ENCODE data around the gene FNTB.

DNA sequence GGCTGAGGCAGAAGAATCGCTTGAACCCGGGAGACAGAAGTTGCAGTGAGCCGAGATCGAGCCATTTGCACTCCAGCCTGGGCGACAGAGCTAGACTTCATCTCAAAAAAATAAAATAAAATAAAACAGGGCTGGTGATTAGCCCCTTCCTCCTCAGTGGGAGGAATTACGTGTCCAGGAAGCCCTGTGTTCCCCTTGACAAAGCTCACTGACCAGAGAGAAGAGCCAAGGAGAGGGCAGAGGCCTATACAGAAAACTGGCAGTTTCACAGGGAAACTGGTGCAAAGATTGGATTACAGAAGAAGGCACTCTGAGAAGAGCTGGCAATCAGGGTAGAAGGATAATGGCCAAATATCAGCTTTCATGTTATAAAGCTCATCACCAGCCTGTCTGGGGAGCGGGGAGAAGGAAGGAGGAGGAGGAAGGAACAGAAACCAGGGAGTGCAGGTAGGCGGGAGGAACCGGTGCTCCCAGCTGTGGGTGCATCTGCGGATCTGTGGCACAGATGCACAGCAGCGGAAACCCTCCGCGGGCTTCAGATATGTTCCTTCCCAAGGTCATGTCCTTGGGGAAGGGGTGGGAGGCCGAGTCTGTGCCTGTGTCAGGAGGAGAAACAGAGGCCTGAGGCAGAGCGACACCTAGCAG, 21.2 kb upstream of the FNTB start:
- TF ChIP-seq ZKSCAN8 (CRISPR knock-in tag; IDR thresholded peaks at IDR 0.05) (no peak), ZNF217 (CRISPR knock-in tag; IDR thresholded peaks at IDR 0.05) (no peak), CEBPB (tag; IDR thresholded peaks at IDR 0.05) (no peak), ZNF431 (CRISPR knock-in tag; IDR thresholded peaks at IDR 0.05) (no peak), MAFF (IDR thresholded peaks at IDR 0.05; ENCODE audit: low read length) (no peak), ZC3H11A (IDR thresholded peaks at IDR 0.05; ENCODE audit: low read depth, low read length) (no peak), ZNF224 (CRISPR knock-in tag; IDR thresholded peaks at IDR 0.05) (no peak), POLR2A (conservative IDR thresholded peaks at IDR 0.05) (no peak), GTF2A2 (tag; IDR thresholded peaks at IDR 0.05) (no peak), CREB1 (IDR thresholded peaks at IDR 0.05) (no peak), CREB1 (CRISPR knock-in tag; IDR thresholded peaks at IDR 0.05) (no peak), KLF1 (tag; IDR thresholded peaks at IDR 0.05) (no peak)
- TF ChIP-seq, protein P1, sequence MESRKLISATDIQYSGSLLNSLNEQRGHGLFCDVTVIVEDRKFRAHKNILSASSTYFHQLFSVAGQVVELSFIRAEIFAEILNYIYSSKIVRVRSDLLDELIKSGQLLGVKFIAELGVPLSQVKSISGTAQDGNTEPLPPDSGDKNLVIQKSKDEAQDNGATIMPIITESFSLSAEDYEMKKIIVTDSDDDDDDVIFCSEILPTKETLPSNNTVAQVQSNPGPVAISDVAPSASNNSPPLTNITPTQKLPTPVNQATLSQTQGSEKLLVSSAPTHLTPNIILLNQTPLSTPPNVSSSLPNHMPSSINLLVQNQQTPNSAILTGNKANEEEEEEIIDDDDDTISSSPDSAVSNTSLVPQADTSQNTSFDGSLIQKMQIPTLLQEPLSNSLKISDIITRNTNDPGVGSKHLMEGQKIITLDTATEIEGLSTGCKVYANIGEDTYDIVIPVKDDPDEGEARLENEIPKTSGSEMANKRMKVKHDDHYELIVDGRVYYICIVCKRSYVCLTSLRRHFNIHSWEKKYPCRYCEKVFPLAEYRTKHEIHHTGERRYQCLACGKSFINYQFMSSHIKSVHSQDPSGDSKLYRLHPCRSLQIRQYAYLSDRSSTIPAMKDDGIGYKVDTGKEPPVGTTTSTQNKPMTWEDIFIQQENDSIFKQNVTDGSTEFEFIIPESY (CRISPR knock-in tag; IDR thresholded peaks at IDR 0.05) = no peak
- TF ChIP-seq, protein P2, sequence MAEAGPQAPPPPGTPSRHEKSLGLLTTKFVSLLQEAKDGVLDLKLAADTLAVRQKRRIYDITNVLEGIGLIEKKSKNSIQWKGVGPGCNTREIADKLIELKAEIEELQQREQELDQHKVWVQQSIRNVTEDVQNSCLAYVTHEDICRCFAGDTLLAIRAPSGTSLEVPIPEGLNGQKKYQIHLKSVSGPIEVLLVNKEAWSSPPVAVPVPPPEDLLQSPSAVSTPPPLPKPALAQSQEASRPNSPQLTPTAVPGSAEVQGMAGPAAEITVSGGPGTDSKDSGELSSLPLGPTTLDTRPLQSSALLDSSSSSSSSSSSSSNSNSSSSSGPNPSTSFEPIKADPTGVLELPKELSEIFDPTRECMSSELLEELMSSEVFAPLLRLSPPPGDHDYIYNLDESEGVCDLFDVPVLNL (CRISPR knock-in tag; IDR thresholded peaks at IDR 0.05; ENCODE audit: low read depth) = no peak
- TF ChIP-seq, protein P3, sequence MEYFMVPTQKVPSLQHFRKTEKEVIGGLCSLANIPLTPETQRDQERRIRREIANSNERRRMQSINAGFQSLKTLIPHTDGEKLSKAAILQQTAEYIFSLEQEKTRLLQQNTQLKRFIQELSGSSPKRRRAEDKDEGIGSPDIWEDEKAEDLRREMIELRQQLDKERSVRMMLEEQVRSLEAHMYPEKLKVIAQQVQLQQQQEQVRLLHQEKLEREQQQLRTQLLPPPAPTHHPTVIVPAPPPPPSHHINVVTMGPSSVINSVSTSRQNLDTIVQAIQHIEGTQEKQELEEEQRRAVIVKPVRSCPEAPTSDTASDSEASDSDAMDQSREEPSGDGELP (CRISPR knock-in tag; IDR thresholded peaks at IDR 0.05; ENCODE audit: borderline replicate concordance) = no peak

Data from K562 (cell line).